ENCODE results near the gene CDC45.

GRCh38 chr22:19480173-19480568 is 451 bp downstream of the CDC45 start:
- TF ChIP-seq CTCF (IDR thresholded peaks at IDR 0.05) (no peak), EP300 (IDR thresholded peaks at IDR 0.05) (no peak)

All from ovary (tissue), 3 donors.